GM21529 (cell line): ENCODE measurements around the gene SOX18.

ENCODE experiments used
- ATAC-seq: cut with Tn5 transposase; IDR thresholded peaks from one replicate; pipeline ENCODE4 v1.9.1; 2021; ENCODE audit not compliant: unreplicated experiment

Gene SOX18

DNA sequence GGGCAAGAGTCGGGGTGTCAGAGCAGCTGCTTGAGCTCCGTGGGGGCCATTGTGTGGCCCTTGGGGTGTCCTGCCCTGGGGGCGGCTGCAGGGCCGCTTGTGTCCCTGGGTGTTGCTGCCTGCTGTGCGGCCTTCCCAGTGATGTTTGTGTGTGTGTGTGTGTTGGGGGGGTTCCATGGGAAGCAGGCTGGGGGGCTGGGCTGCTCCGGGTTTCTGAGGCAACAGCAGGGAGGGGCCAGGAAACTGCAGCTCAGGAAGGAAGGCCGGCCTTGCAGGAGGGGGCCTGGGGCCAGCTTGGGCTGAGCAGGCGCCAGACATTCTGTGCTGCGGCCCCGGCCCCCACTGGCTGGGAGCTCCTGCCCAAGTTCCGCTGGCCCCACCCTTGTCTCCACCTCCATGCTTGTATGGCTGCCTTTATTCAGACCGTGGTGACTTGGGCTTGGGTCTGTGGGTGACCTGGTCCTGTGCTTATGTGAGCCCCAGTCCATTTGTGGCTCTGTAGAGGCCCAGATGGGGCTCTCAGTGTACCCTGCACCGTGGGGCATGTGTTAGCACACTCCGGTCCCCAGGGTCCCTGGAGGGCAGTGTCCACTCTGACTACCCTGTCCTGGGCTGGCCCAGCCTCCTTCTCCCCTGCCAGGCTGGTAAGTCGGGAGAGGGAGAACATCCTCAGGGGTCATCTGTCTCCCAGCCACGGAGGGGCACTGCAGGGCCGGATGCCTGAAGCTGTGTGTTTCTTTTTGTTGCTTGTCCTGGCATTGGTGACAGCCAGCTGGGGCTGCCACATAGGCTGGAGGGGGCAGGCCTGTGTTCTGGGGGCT, 4.6 kb upstream of the SOX18 start:
- no peak for ATAC-seq

DNA sequence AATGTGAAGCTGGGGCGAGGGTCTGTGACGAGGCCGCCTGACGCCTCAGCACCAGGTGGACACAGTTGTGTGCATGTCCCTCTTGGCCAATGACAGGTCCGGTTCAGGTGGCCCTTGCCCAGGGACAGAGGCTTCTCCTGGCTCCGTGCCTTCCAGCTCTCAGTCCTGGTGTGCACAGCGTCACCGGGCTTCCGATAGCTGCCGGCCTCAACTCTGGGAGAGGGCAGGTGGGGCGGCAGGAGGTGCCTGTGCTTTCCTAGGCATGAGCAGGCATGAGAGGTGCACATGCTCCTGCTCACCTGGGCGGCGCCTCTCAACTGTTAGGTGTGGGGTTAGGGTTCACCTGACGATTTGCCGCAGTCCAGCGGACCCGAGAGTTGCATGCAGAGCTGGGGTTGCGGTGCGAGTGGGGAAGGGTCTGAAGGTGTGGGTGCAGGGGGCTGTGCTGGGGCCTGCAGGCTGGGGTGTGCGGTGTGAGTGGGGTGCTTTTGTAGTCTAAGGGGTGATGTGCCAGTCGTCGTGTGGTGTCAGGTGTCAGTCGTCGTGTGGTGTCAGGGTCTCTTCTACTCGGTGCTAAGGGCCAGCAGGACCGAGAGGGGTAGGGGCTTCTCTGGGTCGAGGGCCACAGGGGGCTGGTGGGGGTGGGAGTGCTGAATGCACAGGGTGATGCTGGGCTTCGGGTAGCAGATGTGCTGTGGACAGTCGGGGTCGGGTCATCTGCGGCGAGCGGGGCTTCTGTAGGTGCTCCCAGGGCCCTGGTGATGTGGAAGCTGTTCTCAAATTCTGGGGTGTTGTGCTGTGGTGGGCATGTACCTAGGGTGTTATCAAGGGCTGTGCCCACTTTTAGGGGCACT, 3.8 kb upstream of the SOX18 start:
- no peak for ATAC-seq

DNA sequence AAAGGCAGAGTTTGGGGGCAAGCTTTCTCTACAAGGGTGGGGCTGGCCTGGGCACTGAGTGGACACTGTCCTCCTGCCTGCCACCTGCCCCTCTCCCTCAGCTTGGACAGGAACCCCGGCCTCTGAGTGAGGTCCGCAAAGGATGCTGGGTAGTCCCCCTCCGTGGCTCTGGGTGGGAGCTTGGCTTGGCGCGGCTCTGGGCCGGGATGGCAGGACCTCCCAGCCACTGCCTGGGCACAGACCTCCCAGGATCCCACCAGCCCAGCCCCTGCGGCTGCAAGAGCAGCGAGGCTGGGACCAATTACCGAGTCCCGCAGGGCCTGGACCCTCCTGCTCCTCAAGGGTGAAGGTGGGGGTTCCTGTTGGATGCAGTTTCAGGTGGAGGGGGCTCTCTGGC, 2.9 kb upstream of the SOX18 start:
- no peak for ATAC-seq

DNA sequence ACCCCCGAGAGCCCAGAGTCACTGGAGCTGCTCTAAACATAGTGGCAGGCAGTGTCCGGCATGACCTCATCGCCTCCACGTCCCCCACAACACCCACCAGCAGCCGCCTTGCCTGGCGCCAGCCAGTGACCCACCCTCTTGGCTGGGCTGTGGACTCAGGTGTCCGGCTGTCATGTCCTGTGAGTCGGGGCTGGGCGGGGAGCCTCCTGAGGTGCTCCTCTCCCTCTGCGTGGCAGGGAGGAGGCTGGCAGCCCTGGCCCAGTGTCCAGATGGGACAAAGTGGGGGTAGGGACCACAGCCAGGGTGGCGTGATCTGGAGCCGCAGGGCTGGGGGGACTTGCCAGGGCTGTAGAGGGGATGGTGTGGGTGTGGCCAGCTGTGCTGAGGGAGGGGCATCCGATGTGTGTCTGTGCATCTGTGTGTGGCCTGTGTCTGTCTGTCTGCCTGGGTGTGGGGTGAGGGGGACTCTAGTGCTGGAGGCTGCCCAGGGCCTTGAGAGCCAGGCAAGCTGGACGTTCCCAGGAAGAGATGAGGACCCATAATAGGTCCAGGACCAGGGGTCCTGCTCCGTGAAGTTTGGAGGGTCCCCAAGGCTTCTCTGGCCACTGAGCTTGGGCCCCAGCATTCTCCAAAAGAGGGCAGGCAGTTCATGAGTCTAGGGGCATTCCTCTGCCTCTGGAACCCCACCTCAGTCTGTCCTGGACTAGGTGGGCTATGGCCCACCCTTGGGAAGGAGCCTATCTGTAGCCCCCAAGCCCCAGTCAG, 2.3 kb upstream of the SOX18 start:
- ATAC-seq = no peak

DNA sequence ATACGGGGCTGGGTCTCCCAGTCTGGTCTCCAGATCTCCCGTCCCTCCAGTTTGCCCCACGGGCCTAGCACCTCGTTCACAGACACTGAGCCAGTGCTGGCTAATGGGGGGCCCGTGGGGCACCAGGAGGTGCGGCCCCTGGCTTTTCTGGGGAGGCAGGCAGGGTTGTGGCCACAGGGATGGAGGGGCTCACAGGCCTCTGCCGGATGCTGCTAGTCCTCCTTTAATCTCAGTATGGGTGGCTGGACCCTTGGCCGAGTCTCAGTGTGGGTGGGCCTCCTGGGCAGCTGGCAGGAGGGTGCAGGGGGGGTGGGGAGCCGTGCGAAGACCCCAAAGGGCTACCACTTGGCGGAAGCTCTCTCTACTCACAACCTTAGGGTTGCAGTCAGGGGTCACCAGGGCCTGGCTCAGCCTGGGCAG, 1.6 kb upstream of the SOX18 start:
- ATAC-seq = no peak

DNA sequence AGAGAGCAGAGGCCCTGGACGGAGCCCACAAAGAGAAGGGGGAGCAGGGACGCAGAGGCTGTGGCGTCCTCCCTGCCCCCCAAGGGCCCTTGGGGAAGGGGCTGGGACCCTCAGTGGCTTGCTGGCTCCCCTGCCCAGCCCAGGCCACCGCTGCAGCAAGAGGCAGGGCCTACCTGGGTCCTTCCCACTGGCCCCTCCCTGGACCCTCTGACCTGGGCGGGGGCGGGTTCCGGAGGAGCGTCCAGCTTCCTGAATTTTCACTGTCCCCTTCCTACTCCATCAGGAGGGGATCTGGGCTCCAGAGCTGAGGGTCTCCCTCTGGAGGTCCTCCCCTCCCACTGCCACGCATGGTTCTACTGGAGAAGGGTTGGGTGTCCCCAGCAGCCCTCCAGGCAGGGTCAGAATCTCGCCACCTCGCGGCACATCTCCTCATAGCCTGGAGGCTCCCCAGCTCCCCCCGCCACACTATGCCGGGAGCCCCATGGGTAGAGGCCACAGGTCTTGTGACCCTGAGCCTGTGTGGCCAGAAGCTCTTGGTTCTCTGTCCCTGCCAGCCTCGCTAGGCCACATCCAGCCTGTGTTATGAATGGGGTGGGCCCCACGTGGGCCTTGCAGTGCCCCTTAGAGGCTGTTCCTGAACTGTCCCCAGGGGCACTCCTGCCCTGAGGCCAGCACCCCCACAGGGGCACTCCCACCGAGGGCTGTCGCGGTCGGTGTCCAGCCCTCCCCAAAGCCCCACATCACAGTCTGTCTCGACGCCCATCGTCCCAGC, 1.0 kb upstream of the SOX18 start:
- no peak for ATAC-seq

DNA sequence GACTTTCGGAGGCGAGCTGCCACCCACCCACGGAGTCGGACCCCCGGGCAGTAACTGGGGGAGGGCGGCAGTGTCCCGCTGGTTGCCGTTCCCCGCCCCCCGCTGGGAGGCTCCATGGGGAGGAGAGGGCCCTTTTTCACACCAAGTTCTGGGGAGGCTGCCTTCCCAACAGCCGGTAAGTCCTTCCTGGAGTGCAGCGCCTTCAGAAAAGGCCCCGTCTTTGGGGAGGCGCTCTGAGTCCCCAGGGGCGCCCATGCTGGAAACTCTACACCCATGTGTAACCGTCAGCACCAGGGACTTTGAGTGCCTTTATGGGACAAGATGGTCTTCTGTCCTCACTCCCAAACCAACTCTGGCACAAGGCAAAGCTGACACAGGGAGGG, 430 bp upstream of the SOX18 start:
- no peak for ATAC-seq

DNA sequence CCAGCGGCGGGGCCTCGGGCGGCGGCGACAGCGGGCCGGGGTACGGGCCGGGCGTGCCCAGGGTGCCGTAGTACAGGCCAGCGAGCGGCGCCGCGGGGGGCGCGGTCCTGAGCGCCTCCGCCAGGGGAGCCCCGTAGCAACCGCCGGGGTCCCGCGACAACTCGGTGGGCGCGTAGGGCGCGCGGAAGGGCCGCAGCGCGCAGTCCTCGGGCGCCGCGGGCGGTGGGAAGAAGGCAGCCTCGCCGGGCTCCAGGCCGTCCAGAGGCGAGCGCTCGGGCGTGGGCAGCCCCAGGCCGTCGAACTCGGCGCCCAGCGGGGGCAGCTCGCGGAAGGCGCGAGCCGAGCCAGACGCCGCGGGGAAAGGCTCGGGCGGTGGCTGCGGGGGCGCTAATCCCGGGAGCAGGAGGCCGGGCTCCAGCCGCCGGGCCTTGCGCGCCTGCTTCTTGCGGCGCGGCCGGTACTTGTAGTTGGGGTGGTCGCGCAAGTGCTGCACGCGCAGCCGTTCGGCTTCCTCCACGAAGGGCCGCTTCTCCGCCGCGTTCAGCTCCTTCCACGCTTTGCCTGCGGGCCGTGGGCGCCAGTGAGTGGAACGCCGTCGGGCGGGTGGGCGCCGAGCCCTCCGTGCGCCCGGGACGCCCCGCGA, 916 bp downstream of the SOX18 start:
- ATAC-seq = no peak

DNA sequence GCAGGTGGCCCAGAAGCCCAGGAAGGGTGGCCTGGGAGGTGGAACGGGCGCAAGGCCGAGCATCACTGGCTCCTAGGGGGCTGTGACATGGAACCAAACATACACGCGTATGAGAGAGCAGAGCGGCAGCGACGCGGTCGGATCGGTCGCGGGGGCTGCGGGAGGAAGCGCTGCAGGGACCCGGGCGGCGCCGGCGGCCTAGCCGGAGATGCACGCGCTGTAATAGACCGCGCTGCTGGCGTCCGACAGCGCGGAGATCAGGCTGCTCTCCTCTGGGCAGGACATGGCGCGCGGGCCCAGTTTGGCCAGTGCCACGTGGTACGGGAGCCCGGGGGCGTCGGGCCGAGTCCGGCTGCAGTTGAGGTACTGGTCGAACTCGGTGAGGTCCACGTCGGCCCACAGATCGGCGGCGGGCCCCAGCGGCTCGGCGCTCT, 1.5 kb downstream of the SOX18 start:
- ATAC-seq = no peak

DNA sequence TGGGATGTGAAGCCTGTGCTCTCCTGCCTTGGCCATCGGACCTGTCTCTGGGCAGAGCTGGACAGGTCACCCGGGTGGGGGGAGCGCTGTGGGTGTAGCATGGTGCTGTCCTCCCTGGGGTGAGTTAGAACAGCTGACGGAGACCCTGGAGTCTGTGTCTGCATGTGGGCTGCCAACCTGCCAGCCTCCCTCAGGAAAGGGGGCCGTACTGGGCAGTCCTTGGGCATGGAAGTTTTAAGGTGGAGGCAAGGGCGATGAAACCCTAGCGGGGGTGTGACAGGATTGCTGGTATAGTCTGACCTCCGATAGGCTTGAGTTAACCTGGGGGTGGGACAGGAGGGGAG, 2.4 kb downstream of the SOX18 start:
- no peak for ATAC-seq

DNA sequence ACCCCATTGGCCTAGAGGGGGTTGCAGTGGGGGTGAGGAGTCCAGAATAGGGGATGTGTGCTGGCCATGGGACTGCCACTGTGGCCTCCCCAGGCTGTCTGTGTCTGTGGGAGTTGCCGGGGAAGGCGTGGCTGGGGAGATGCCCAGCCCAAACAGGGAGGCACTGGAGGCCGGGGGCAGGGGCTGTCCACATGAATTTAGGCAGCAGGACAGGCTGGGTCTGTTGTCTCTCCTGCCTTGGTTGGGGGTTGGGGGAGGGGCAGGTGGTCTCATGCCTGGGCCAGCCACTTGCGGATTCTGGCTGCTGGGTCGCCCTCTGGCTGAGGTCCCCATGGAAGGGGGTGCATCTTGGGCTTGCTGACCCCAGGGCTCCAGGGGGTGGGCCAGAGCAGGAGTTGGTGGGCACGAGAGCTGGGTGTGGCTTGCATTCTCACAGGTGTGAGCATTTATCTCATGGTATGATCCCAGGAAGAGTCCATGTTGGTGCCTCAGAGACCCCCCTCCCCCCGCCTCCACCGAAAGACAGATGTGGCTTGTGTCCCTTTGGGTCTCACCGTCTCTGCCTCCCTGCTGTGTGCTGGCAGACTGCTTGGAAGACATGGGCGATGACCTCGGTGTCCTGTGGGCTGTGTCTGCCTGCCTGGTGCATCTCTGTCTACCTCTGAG, 4.0 kb downstream of the SOX18 start:
- no peak for ATAC-seq

DNA sequence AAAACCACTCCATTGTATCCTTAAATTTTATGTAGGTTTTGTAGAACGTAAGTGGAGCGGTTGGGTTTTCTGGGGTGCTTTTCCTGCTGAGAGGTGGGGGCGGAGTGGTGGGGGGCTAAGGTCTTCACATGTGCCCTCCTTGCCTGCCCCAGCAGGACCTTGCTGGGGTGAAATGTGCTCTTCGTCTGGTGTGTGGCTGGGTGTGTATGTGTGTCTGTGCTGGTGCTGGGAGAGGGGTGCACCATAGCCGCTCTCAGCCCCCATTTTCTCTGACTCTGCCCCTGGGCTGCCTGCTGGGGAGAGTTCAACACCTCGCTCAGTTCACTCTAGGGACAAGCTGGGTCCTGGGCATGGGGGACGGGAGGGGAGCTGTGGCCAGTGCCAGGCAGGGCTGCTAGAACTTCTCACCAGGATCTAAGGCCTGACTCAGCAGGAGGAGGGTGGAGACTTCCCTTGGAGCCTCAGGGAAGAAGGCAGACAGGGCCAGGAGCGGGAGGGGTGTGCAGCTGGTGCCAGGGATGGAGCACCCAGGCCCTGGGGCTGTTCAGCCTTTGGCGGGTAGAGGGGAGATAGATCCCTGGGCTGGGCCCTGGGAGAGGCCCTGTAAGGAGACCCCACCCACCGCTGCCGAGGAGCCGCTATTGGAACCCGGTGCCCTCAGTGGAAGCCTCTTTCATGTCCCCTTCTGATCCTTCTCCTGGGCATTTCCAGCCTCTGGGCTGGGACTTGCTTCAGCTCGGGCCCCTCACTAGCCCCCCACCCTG, 4.8 kb downstream of the SOX18 start:
- ATAC-seq = no peak

DNA sequence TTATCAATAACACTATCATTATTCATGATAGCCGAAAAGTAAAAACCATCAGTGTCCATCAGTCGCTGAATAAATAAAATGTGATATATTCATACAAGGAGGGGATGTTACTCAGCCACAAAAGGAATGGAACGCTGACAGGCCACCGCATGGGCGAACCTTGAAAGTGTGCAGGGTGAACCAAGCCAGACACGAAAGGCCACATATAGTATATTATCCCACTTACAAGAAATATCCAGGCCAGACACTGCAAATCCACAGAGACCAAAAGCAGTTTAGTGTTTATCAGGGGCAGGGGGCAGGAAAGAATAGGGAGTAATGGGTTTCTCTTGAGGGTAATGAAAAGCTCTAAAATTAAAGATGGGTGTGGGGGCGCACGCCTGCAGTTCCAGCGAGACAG, 5.7 kb downstream of the SOX18 start:
- ATAC-seq = no peak

DNA sequence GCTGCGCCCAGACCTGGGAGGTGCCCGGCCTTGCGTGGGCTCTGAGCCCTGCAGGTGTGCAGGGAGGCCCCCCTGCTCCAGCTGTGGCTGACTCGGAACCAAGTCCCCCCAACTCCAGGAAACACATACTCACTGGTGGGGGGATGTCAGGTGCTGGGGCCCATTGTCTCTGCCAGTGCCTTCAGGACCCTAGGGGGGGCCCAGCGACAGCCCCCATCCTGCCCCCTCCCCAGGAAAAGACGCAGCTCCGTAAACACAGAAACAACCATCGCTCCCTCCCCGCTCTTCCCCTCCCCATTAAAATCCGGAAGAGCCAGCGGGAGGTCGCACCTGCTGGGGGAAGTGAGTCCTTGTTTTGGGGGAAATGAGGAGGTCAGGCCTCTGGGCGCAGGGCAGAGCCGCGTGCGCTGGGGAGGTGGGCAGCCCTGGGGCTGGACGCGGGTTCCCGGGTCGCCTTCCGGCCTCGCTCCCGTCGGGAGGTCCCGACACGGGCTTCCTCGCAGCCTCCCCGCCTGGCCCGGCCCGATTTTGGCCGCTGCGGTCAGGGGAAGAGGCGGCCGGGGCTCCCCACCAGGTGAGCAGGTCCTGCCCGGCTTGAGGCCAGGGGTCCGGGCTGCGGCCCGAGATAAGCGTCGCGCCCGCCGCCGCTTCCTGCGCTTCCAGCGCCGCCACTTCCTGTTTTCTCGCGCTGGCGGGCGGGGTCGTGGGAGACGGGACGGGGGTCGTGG, 7.2 kb downstream of the SOX18 start:
- no peak for ATAC-seq

DNA sequence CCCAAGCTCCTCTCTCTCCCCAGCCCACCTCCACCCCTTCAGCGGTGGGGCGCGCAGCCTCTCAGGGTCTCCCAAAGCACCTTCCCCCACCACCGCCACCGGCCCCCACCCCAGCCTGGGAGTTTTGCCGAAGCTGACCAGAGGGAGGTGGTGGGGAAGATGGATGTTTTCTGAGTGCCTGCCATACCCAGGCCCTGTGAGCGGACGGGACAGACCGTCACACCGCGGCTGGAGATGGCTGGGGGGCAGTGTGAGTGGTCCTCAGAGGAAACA, 7.7 kb downstream of the SOX18 start:
- no peak for ATAC-seq

DNA sequence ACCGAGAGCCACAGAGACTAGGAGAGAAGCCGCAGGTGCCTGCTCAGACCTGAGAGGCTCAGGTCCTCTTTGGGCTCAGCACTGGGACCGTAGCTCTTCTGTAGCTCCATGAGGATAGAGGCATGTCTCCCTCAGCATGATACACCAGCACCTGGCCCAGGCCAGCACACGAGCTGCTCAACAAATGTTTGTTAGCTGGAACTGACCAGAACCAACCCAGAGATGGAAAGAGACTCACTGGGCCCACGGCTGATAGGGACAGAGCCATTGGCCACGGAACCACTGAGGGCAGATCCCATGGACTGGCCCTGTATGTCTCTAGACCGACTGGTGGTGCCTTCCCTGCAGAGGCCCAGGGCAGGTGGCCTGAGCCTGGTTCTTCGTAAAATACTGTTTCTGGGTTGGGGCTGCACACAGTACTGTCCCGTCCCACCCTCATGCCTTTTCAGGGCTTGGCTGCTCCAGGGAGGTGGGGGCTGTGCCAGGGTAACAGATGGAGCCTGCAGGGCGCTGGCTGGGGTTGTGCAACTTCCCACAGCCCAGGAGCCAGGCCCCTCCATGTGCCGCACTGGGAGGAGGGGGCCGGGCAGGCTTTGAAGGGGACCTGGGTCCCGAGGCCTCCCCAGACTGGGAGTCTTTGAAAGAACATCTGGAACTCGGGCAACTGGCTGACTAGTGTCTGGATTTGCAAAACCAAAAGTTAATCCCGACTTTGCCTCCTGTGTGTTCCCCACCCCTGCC, 8.2 kb downstream of the SOX18 start:
- ATAC-seq = no peak

DNA sequence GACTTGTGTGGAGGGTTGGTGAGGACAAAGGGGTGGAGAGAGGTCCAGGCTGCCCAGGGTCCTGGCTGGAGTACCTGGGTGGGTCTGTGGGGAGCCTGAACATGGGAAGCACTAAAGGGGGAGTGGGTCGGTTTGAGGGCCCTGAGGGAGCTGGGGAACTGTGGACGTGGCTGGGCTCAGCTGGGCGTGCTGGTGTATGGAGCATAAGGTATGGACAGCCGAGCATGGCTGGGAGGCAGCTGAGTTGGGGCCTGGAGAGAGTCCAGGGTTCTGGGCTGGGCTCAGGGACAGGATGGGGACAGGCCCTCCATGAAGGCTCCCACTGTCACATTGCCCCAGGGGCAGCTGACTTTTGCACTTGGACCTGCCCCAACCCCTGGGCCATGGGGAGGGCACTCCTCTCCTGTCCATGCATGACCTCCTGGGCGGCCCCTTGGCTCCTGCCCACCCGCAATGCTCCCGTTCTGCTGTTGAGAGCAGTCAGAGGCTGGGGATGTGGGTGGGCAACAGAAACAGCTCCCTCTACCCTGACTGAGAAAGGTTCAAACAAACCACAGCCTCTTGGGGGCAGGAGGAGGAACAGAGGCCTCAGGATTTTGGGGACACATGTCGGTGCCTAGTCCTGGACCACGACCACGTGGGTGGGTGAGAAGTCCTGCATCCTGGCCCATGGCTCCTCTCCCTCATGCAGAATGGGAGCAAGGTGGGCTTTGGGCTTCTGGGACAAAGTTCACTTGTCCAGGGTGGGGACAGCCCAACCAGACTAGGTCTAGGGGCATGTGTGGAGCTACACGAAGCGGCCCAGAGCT, 9.0 kb downstream of the SOX18 start:
- ATAC-seq = no peak
